IMR-90 (cell line): ENCODE data around the gene GRM4.

Experiments used
- BHLHE40 ChIP-seq: fragments of 150-350 bp; IDR thresholded peaks from 2 replicates; pipeline ENCODE4 v1.6.1; 2016; ENCODE audit warnings: mild to moderate bottlenecking, low read depth, low read length
- CEBPB ChIP-seq: IDR thresholded peaks from 2 replicates; pipeline ENCODE4 v1.6.1; 2012; ENCODE audit warnings: low read depth, low read length, improper control_type of control experiment
- POLR2A ChIP-seq: IDR thresholded peaks from 2 replicates; pipeline ENCODE4 v1.6.1; 2012; ENCODE audit warnings: mild to moderate bottlenecking, low read depth, low read length
- RCOR1 ChIP-seq: IDR thresholded peaks from 2 replicates; pipeline ENCODE4 v1.6.1; 2012; ENCODE audit warnings: mild to moderate bottlenecking, low read length, improper control_type of control experiment; ENCODE audit not compliant: insufficient replicate concordance
- RFX5 ChIP-seq: IDR thresholded peaks from 2 replicates; pipeline ENCODE4 v1.8.0; 2012; ENCODE audit warnings: low read depth, mild to moderate bottlenecking, low read length, moderate library complexity
- SMC3 ChIP-seq: fragments of 150-350 bp; IDR thresholded peaks from 2 replicates; pipeline ENCODE4 v1.6.1; 2016; ENCODE audit warnings: low read depth, mild to moderate bottlenecking, antibody characterized with exemption, low read length, moderate library complexity
- TF ChIP-seq, protein P1 (sequence below): conservative IDR thresholded peaks from 2 replicates; pipeline ENCODE4 v1.5.1; 2012; ENCODE audit warnings: mild to moderate bottlenecking, low read depth, low read length, improper control_type of control experiment

DNA sequence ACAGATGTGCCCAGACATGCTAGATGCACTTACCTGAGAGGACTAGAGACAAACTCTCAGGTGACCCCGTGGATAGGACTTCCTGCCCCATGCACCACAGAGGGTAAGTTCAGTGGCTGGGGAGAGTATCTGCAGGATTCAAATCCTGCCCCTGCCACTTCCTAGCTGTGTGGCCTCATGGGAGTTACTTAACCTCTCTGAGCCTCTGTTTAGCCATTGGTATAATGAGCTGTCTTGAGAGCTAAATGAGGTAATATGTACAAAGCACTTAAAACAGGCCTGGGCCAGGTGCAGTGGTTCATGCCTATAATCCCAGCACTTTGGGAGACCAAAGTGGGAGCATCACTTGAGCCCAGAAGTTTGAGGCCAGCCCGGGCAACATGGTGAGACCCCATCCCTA is 59.3 kb downstream of the GRM4 start:
- TF ChIP-seq, protein P1, sequence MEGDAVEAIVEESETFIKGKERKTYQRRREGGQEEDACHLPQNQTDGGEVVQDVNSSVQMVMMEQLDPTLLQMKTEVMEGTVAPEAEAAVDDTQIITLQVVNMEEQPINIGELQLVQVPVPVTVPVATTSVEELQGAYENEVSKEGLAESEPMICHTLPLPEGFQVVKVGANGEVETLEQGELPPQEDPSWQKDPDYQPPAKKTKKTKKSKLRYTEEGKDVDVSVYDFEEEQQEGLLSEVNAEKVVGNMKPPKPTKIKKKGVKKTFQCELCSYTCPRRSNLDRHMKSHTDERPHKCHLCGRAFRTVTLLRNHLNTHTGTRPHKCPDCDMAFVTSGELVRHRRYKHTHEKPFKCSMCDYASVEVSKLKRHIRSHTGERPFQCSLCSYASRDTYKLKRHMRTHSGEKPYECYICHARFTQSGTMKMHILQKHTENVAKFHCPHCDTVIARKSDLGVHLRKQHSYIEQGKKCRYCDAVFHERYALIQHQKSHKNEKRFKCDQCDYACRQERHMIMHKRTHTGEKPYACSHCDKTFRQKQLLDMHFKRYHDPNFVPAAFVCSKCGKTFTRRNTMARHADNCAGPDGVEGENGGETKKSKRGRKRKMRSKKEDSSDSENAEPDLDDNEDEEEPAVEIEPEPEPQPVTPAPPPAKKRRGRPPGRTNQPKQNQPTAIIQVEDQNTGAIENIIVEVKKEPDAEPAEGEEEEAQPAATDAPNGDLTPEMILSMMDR, result no peak
- TF ChIP-seq SMC3 (no peak), BHLHE40 (no peak), POLR2A (no peak), CEBPB (no peak), RFX5 (no peak), RCOR1 (no peak)
